Activated CD4-positive, alpha-beta T cell treated with anti-CD3 and anti-CD28 coated beads, Interleukin-2, amount 10 ng/mL, durations not matched to agents 24 days and 14 days (primary cell): ENCODE measurements around the gene ZNF627. TPM values are rescaled to one million over a fixed set of nuclear protein-coding genes. Genes with fewer than 3 reads are reported as not detected.
A peak's percentile ranks its signal among the peaks of the same experiment; 100 is the strongest.
"Not testable (repeated sequence)": the region's sequence is repeated elsewhere in the genome, so short reads cannot be mapped to it uniquely, and the experiment has no call there.

ENCODE experiments used
- DNase-seq: peaks from one replicate; pipeline ENCODE4 v3.0.0; 2022
- H3K27ac Mint-ChIP-seq: one replicate; pipeline ENCODE4 v1.8.0; 2022; ENCODE audit warnings: mild to moderate bottlenecking, mixed read lengths
- H3K27me3 Mint-ChIP-seq: one replicate; pipeline ENCODE4 v1.8.0; 2022; ENCODE audit warnings: mixed read lengths
- H3K36me3 Mint-ChIP-seq: one replicate; pipeline ENCODE4 v1.8.0; 2022; ENCODE audit warnings: low read depth, mild to moderate bottlenecking, mixed read lengths
- H3K4me1 Mint-ChIP-seq: one replicate; pipeline ENCODE4 v1.8.0; 2021; ENCODE audit warnings: mixed read lengths
- H3K4me3 Mint-ChIP-seq: one replicate; pipeline ENCODE4 v1.8.0; 2022; ENCODE audit warnings: mild to moderate bottlenecking, moderate library complexity, mixed read lengths
- H3K9me3 Mint-ChIP-seq: one replicate; pipeline ENCODE4 v1.8.0; 2021; ENCODE audit warnings: mixed read lengths
- intact Hi-C: fragments of 100-400 bp; cut with micrococcal nuclease; formaldehyde crosslinking; loops from one replicate; pipeline ENCODE4 v1.15.1; 2023
- total RNA-seq: library from RNA; stranded (reverse); gene quantifications from 2 replicates; pipeline ENCODE4 v1.2.3, GENCODE V29; 2022

Gene ZNF627
- total RNA-seq, 1 donor from 2014 or later: 7.1 TPM

- DNase-seq: no peak
- Mint-ChIP-seq H3K27me3 (no peaks in the 10 kb centered on the region), H3K27ac (no peak overlapping the region)
Observed at GRCh38 chr19:11563532-11563931, 33.8 kb upstream of the ZNF627 start.

GRCh38 chr19:11564082-11564807 lies 33.0 kb upstream of the ZNF627 start:
- H3K4me3 Mint-ChIP-seq, H3K9me3 Mint-ChIP-seq, DNase-seq, H3K36me3 Mint-ChIP-seq, H3K27me3 Mint-ChIP-seq, intact Hi-C loops, H3K27ac Mint-ChIP-seq: not testable (repeated sequence)
- peaks cover 19% of the 10 kb centered on the region for H3K4me1 Mint-ChIP-seq

More at GRCh38 chr19:11563532-11563931, 33.8 kb upstream of the ZNF627 start:
- H3K36me3 Mint-ChIP-seq: peaks cover 4% of the 10 kb centered on the region
- H3K9me3 Mint-ChIP-seq: no peaks in the 10 kb centered on the region
- peaks cover 22% of the 10 kb centered on the region for H3K4me1 Mint-ChIP-seq
- no peak overlapping the region for H3K4me3 Mint-ChIP-seq
- intact Hi-C loops: no loop called here

GRCh38 chr19:11565649-11565980 lies 31.7 kb upstream of the ZNF627 start:
- intact Hi-C loops, H3K9me3 Mint-ChIP-seq, H3K27me3 Mint-ChIP-seq: not testable (repeated sequence)

GRCh38 chr19:11566164-11566563 lies 31.1 kb upstream of the ZNF627 start:
- no peaks in the 10 kb centered on the region for H3K27me3 Mint-ChIP-seq
- intact Hi-C loops: no loop called here
- no peak overlapping the region for H3K4me3 Mint-ChIP-seq
- DNase-seq: no peak
- H3K4me1 Mint-ChIP-seq: peaks cover 8% of the 10 kb centered on the region
- no peaks in the 10 kb centered on the region for H3K36me3 Mint-ChIP-seq
- H3K27ac Mint-ChIP-seq: no peak overlapping the region
- H3K9me3 Mint-ChIP-seq: no peaks in the 10 kb centered on the region

More at GRCh38 chr19:11565649-11565980, 31.7 kb upstream of the ZNF627 start:
- not testable (repeated sequence) for H3K36me3 Mint-ChIP-seq, H3K27ac Mint-ChIP-seq, H3K4me3 Mint-ChIP-seq, DNase-seq
- H3K4me1 Mint-ChIP-seq: peaks cover 11% of the 10 kb centered on the region

- Mint-ChIP-seq H3K36me3 (no peaks in the 10 kb centered on the region), H3K27me3 (no peaks in the 10 kb centered on the region), H3K4me3 (no peak overlapping the region), H3K4me1 (peaks cover 2% of the 10 kb centered on the region), H3K27ac (no peak overlapping the region), H3K9me3 (no peaks in the 10 kb centered on the region)
- intact Hi-C loops: no loop called here
- no peak for DNase-seq
Observed at GRCh38 chr19:11570039-11570462, 27.2 kb upstream of the ZNF627 start.

GRCh38 chr19:11573354-11573753 lies 23.9 kb upstream of the ZNF627 start:
- H3K36me3 Mint-ChIP-seq, H3K4me3 Mint-ChIP-seq, intact Hi-C loops, H3K9me3 Mint-ChIP-seq, H3K27me3 Mint-ChIP-seq, DNase-seq, H3K4me1 Mint-ChIP-seq, H3K27ac Mint-ChIP-seq: not testable (repeated sequence)

GRCh38 chr19:11573763-11574162 lies 23.5 kb upstream of the ZNF627 start:
- H3K4me3 Mint-ChIP-seq, H3K27me3 Mint-ChIP-seq, H3K4me1 Mint-ChIP-seq, H3K27ac Mint-ChIP-seq, DNase-seq, H3K9me3 Mint-ChIP-seq, intact Hi-C loops, H3K36me3 Mint-ChIP-seq: not testable (repeated sequence)

GRCh38 chr19:11574689-11575088 lies 22.6 kb upstream of the ZNF627 start:
- no peak overlapping the region for H3K27ac Mint-ChIP-seq
- H3K9me3 Mint-ChIP-seq: no peaks in the 10 kb centered on the region

GRCh38 chr19:11576227-11576626 lies 21.1 kb upstream of the ZNF627 start:
- Mint-ChIP-seq H3K4me1 (peaks cover 14% of the 10 kb centered on the region), H3K36me3 (peaks cover 2% of the 10 kb centered on the region), H3K4me3 (no peak overlapping the region), H3K27ac (no peak overlapping the region), H3K27me3 (no peaks in the 10 kb centered on the region), H3K9me3 (no peaks in the 10 kb centered on the region)
- intact Hi-C loops: no loop called here
- no peak for DNase-seq

More at GRCh38 chr19:11574689-11575088, 22.6 kb upstream of the ZNF627 start:
- no peak for DNase-seq
- intact Hi-C loops: no loop called here
- H3K27me3 Mint-ChIP-seq: no peaks in the 10 kb centered on the region
- H3K36me3 Mint-ChIP-seq: peaks cover 2% of the 10 kb centered on the region
- no peak overlapping the region for H3K4me3 Mint-ChIP-seq
- H3K4me1 Mint-ChIP-seq: peaks cover 8% of the 10 kb centered on the region

- Mint-ChIP-seq H3K4me3 (peak within 1 kb of the TSS; percentile 77), H3K4me1 (peaks cover 22% of the 10 kb centered on the region), H3K27ac (no peak within 1 kb of the TSS), H3K27me3 (no peaks in the 10 kb centered on the region), H3K9me3 (no peaks in the 10 kb centered on the region), H3K36me3 (peaks cover 2% of the 10 kb centered on the region)
- DNase-seq: no peak
- intact Hi-C loops: no loop called here
Observed at GRCh38 chr19:11577451-11578257, 19.6 kb upstream of the ZNF627 start, which contains the start of gene ACP5. Gene ACP5 (minus strand): TSS chr19:11577645. CDS start chr19:11577317, 328 bp downstream.

GRCh38 chr19:11578258-11579142 lies 18.8 kb upstream of the ZNF627 start:
- Mint-ChIP-seq H3K36me3 (peaks cover 2% of the 10 kb centered on the region), H3K4me3 (peak overlapping the region; percentile 79), H3K27ac (no peak overlapping the region), H3K27me3 (no peaks in the 10 kb centered on the region), H3K9me3 (no peaks in the 10 kb centered on the region), H3K4me1 (peaks cover 23% of the 10 kb centered on the region)
- DNase-seq: peak; percentile 83
- intact Hi-C loops: no loop called here

GRCh38 chr19:11580116-11580515 lies 17.2 kb upstream of the ZNF627 start:
- no peak for DNase-seq
- Mint-ChIP-seq H3K4me1 (peaks cover 23% of the 10 kb centered on the region), H3K4me3 (no peak overlapping the region), H3K27ac (no peak overlapping the region), H3K9me3 (no peaks in the 10 kb centered on the region), H3K27me3 (no peaks in the 10 kb centered on the region), H3K36me3 (peaks cover 2% of the 10 kb centered on the region)
- intact Hi-C loops: loop anchor here (10.0 kb wide), 1 partner anchor 285 kb away; the partner anchor contains the start of gene TSPAN16

GRCh38 chr19:11581740-11582139 lies 15.5 kb upstream of the ZNF627 start:
- peaks cover 23% of the 10 kb centered on the region for H3K4me1 Mint-ChIP-seq
- H3K27me3 Mint-ChIP-seq: no peaks in the 10 kb centered on the region
- H3K36me3 Mint-ChIP-seq: no peaks in the 10 kb centered on the region
- no peaks in the 10 kb centered on the region for H3K9me3 Mint-ChIP-seq
- intact Hi-C loops: loop anchor here (1.0 to 10.0 kb wide), 2 partner anchors 21 to 287 kb away; partner anchors contain the start of gene TSPAN16
- H3K27ac Mint-ChIP-seq: peak overlapping the region; percentile 90
- peak overlapping the region; percentile 76 for H3K4me3 Mint-ChIP-seq
- DNase-seq: peak; percentile 83
